ENCODE data around the gene CT47C1. TPM values are rescaled to one million over a fixed set of nuclear protein-coding genes. Genes with fewer than 3 reads are reported as not detected.

CT47C1 gene
- polyA plus RNA-seq, 1 donor (not counting 4 experiments of a cell fraction or from before 2014, with no cell fraction given), result not detected

DNA sequence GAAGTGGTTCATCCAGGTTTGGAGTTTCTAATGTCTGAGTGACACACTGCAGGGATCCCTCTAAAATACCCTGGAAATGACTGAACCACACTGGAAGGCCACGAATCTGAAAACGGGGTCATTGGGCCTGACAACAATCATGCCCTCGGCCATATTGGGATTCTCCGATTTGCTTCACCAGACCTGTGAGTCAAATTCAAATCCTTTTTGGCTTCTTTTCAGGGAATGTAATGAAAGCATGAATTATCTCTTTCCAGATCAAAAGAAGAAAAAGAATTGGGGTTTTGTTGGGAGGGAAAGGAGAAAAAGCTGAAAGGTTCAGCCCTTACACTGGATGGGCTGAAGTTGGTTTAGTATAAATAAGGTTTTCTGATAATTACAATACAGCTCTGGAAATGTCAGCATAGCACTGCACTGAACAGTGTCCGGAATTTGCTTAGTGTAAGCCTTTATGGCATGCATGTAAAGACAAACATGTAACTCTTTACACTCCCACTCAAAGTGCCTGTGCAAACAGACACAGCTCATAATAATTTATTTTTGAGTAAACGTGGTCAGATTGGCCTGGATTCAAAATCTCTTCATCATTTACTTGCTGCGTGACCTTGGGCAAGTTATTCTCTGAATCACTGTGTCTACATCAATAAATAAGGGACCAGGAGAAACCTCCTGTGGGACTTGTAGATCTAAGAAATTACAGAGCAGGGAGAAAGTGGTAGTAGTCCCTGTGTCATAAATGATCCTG, 21.4 kb downstream of the CT47C1 start:
- no peak overlapping the region for H3K4me3 ChIP-seq (ENCODE audit: control insufficient read depth in 2 of 3, extremely low read depth in 1 of 3, insufficient read depth in 2 of 3, low read depth in 1 of 3, low read length in 3 of 3)
- FAIRE-seq (no peak), DNase-seq (ENCODE audit: low read depth, low spot score) (no peak)

DNA sequence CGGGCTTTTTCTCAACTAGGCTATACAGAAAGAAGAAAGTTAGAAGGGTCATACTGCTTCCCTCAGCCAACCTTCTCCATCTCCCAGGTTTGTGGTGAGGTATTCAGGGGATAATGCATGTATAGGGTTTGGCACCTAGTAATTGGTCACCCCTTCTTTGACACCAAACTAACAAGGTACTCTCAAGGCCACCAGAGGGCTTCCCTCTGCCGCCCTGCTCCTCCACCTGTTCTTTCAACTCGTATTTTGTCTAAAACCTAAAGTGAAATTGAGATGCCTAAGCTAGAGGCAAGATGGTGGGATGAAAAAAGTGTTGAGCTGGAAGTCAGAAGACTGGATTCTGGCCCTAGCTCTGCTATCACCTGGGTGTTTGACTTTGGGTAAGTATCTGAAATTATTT, 22.0 kb downstream of the CT47C1 start:
- H3K4me2 ChIP-seq (ENCODE audit: control insufficient read depth, extremely low read depth, insufficient read depth, low read depth, low read length), result no peak overlapping the region
- no peaks in the 10 kb centered on the region for H3K79me2 ChIP-seq (ENCODE audit: control insufficient read depth, insufficient read depth, low read length)
- DNase-seq (ENCODE audit: low read depth, low spot score), result no peak
- no peak for TF ChIP-seq EZH2 (IDR thresholded peaks at IDR 0.05; ENCODE audit: low read length)
- no peak for TF ChIP-seq CTCF (optimal IDR thresholded peaks at IDR 0.05 in 1 of 3, IDR thresholded peaks at IDR 0.05 in 1 of 3, conservative IDR thresholded peaks at IDR 0.05 in 1 of 3; ENCODE audit: extremely low read depth in 1 of 3, insufficient read depth in 2 of 3, low read length in 3 of 3)
- no peak overlapping the region for H3K27ac ChIP-seq (ENCODE audit: control insufficient read depth, insufficient read depth, low read length)
- H3K9me3 ChIP-seq (ENCODE audit: control insufficient read depth, low read depth, low read length), result no peaks in the 10 kb centered on the region
- no peaks in the 10 kb centered on the region for H4K20me1 ChIP-seq (ENCODE audit: control insufficient read depth, extremely low read depth, insufficient read depth, low read length)
- FAIRE-seq, result no peak
- H3K27me3 ChIP-seq (ENCODE audit: control insufficient read depth, extremely low read depth, insufficient read depth, low read length), result no peaks in the 10 kb centered on the region
- dilution Hi-C loops (cut with MboI; ENCODE audit: extremely low pct_ligation_motif_present, low sequenced_read_pairs), result no loop called here
- no peaks in the 10 kb centered on the region for H3K4me1 ChIP-seq (ENCODE audit: control insufficient read depth, extremely low read depth, insufficient read depth, low read length)
- no peak overlapping the region for H2AFZ ChIP-seq (ENCODE audit: control insufficient read depth, low read length)
- no peaks in the 10 kb centered on the region for H3K9me1 ChIP-seq (ENCODE audit: control insufficient read depth, extremely low read depth, insufficient read depth, low read length)
- H3K36me3 ChIP-seq (ENCODE audit: control insufficient read depth in 2 of 2, extremely low read depth in 1 of 2, insufficient read depth in 2 of 2, low read length in 2 of 2), result no peaks in the 10 kb centered on the region
- H3K9ac ChIP-seq (ENCODE audit: control insufficient read depth, extremely low read depth, insufficient read depth, low read length), result no peak overlapping the region
- no peak overlapping the region for H3K4me3 ChIP-seq (ENCODE audit: control insufficient read depth in 2 of 3, extremely low read depth in 1 of 3, insufficient read depth in 2 of 3, low read depth in 1 of 3, low read length in 3 of 3)

More for the DNA sequence above, 21.4 kb downstream of the CT47C1 start:
- H3K27ac ChIP-seq (ENCODE audit: control insufficient read depth, insufficient read depth, low read length), result no peak overlapping the region
- H2AFZ ChIP-seq (ENCODE audit: control insufficient read depth, low read length), result no peak overlapping the region
- no peaks in the 10 kb centered on the region for H3K4me1 ChIP-seq (ENCODE audit: control insufficient read depth, extremely low read depth, insufficient read depth, low read length)
- no peaks in the 10 kb centered on the region for H3K27me3 ChIP-seq (ENCODE audit: control insufficient read depth, extremely low read depth, insufficient read depth, low read length)
- H3K79me2 ChIP-seq (ENCODE audit: control insufficient read depth, insufficient read depth, low read length), result no peaks in the 10 kb centered on the region
- H3K36me3 ChIP-seq (ENCODE audit: control insufficient read depth in 2 of 2, extremely low read depth in 1 of 2, insufficient read depth in 2 of 2, low read length in 2 of 2), result no peaks in the 10 kb centered on the region
- no peaks in the 10 kb centered on the region for H3K9me1 ChIP-seq (ENCODE audit: control insufficient read depth, extremely low read depth, insufficient read depth, low read length)
- TF ChIP-seq CTCF (optimal IDR thresholded peaks at IDR 0.05 in 1 of 3, IDR thresholded peaks at IDR 0.05 in 1 of 3, conservative IDR thresholded peaks at IDR 0.05 in 1 of 3; ENCODE audit: extremely low read depth in 1 of 3, insufficient read depth in 2 of 3, low read length in 3 of 3) (no peak), EZH2 (IDR thresholded peaks at IDR 0.05; ENCODE audit: low read length) (no peak)
- dilution Hi-C loops (cut with MboI; ENCODE audit: extremely low pct_ligation_motif_present, low sequenced_read_pairs), result no loop called here
- no peak overlapping the region for H3K9ac ChIP-seq (ENCODE audit: control insufficient read depth, extremely low read depth, insufficient read depth, low read length)
- no peak overlapping the region for H3K4me2 ChIP-seq (ENCODE audit: control insufficient read depth, extremely low read depth, insufficient read depth, low read depth, low read length)
- H3K9me3 ChIP-seq (ENCODE audit: control insufficient read depth, low read depth, low read length), result no peaks in the 10 kb centered on the region
- H4K20me1 ChIP-seq (ENCODE audit: control insufficient read depth, extremely low read depth, insufficient read depth, low read length), result no peaks in the 10 kb centered on the region

Data from keratinocyte (primary cell).